Testis (tissue), 3 donors: ENCODE data around the gene ORM2. TPM values are rescaled to one million over a fixed set of nuclear protein-coding genes. Genes with fewer than 3 reads are reported as not detected.

Experiments
- DNase-seq: peaks from one replicate; pipeline ENCODE4 v3.0.0-alpha.2; 2019
- H3K27ac ChIP-seq, 2 donors: fragments of 200-600 bp; sonication (generic); one replicate each; pipeline ENCODE4 v1.5.1; 2019
- H3K27me3 ChIP-seq: fragments of 200-600 bp; sonication (generic); one replicate; pipeline ENCODE4 v1.5.1; 2019
- H3K36me3 ChIP-seq: fragments of 200-600 bp; sonication (generic); one replicate; pipeline ENCODE4 v1.5.1; 2017; ENCODE audit warnings: low read depth; ENCODE audit errors: missing control alignments
- H3K4me1 ChIP-seq: fragments of 200-600 bp; sonication (generic); one replicate; pipeline ENCODE4 v1.5.1; 2019
- H3K4me3 ChIP-seq, 2 donors: fragments of 200-600 bp; sonication (generic); one replicate each; pipeline ENCODE4 v1.5.1; 2017 to 2019
- H3K9me3 ChIP-seq: fragments of 200-600 bp; sonication (generic); one replicate; pipeline ENCODE4 v1.5.1; 2017
- POLR2A ChIP-seq: fragments of 450-650 bp; IDR thresholded peaks from one replicate; pipeline ENCODE4 v1.6.1; 2017; ENCODE audit warnings: antibody characterized with exemption, mild to moderate bottlenecking, moderate library complexity
- WGBS, 2 donors: methylation state at CpG; one replicate each; pipeline ENCODE4 v1.1.5; 2018; 5-methylcytosine and 5-hydroxymethylcytosine counted together
- intact Hi-C: fragments of 100-400 bp; cut with DNase I; formaldehyde crosslinking; loops from one replicate; pipeline ENCODE4 v1.15.1; 2023; ENCODE audit warnings: low total_unique reads
- polyA plus RNA-seq: library from polyadenylated mRNA; stranded (reverse); fragments of 350-450 nt; fragmentation: Illumina TruSeq; extraction: RNeasy Lipid Tissue Mini Kit (QIAGEN cat#74804); gene quantifications from one replicate; pipeline ENCODE4 v1.2.3, GENCODE V29; 2014; ENCODE audit warnings: low read depth, low replicate concordance; ENCODE audit not compliant: insufficient read depth
- total RNA-seq, 2 donors: library from RNA; depleted of rRNA; stranded (reverse); fragments of >200 nt; gene quantifications; one replicate each; pipeline ENCODE4 v1.2.3, GENCODE V29; 2016
- TF ChIP-seq, protein P1 (sequence below), 3 experiments: fragments of 450-650 bp in 2 of 3; fragments of 200-600 bp in 1 of 3; sonication (generic) in 1 of 3; IDR thresholded peaks; one replicate each; pipeline ENCODE4 v1.5.1; 2016 to 2019; ENCODE audit warnings: antibody characterized with exemption in 3 of 3, mild to moderate bottlenecking in 2 of 3, moderate library complexity in 1 of 3

ORM2 gene
- total and polyA plus RNA-seq, 3 donors from 2014 or later: 0.56 to 2.3 TPM; not detected in 1

DNA sequence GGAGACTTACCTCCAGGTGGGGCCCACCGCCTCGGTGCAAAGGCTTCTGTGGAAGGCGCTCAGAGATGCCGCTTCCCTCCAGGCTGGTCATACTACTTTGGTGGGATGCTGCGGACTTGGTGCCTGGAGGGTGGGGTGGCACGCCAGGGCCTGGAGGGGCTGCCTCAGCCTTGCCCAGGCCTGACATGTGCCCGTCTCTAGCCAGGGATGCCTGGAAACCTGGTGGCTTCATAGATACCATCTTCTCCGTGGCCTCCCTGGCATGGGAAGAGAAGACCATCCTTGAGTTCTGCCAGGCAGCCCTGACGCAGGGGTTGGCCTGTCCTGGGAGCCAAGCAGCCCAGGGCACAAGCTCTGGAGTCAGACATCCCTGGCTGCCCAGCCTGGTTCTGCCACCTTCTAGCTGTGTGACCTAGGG is 28.3 kb downstream of the ORM2 start:
- Histone ChIP-seq H3K27ac (no peak overlapping the region), H3K9me3 (no peaks in the 10 kb centered on the region), H3K4me3 (no peak overlapping the region), H3K4me1 (no peaks in the 10 kb centered on the region), H3K36me3 (no peaks in the 10 kb centered on the region), H3K27me3 (no peaks in the 10 kb centered on the region)
- TF ChIP-seq POLR2A: no peak
- TF ChIP-seq, protein P1, sequence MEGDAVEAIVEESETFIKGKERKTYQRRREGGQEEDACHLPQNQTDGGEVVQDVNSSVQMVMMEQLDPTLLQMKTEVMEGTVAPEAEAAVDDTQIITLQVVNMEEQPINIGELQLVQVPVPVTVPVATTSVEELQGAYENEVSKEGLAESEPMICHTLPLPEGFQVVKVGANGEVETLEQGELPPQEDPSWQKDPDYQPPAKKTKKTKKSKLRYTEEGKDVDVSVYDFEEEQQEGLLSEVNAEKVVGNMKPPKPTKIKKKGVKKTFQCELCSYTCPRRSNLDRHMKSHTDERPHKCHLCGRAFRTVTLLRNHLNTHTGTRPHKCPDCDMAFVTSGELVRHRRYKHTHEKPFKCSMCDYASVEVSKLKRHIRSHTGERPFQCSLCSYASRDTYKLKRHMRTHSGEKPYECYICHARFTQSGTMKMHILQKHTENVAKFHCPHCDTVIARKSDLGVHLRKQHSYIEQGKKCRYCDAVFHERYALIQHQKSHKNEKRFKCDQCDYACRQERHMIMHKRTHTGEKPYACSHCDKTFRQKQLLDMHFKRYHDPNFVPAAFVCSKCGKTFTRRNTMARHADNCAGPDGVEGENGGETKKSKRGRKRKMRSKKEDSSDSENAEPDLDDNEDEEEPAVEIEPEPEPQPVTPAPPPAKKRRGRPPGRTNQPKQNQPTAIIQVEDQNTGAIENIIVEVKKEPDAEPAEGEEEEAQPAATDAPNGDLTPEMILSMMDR (IDR thresholded peaks at IDR 0.05): no peak
- DNase-seq: no peak
- intact Hi-C loops: no loop called here
- 95 to 100% methylated on average over 2 to 9 of the region's 9 CpGs for WGBS, 2 donors

- Histone ChIP-seq H3K27ac (no peak overlapping the region), H3K4me3 (no peak overlapping the region), H3K36me3 (no peaks in the 10 kb centered on the region), H3K27me3 (no peaks in the 10 kb centered on the region), H3K4me1 (no peaks in the 10 kb centered on the region), H3K9me3 (no peaks in the 10 kb centered on the region)
- WGBS, 2 donors: 94 to 96% methylated on average over 6 to 7 of the region's 7 CpGs
- intact Hi-C loops: no loop called here
- TF ChIP-seq, protein P1 (IDR thresholded peaks at IDR 0.05): no peak
- TF ChIP-seq POLR2A: no peak
- no peak for DNase-seq
Observed at GRCh38 chr9:114359801-114360200, 30.1 kb downstream of the ORM2 start.

DNA sequence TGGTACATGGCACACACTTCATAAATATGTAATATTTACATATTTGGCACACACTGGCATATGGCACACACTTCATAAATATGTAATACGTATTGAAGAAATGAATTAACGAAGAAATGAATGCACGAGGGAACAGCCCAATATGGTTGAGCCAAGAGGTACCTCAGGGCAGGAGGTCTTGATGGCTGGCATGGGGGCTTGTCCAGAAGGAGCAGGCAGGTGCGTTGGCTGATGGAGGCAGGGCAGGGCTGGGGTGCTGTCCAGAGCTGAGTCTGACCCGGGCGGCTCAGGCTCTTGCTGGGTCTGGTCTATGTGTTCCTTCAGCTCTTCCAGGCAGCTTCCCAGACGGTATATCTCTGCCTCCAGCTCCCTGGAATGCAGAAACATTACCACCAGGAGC is 31.9 kb downstream of the ORM2 start:
- TF ChIP-seq, protein P1 (IDR thresholded peaks at IDR 0.05): no peak
- no peak for TF ChIP-seq POLR2A
- H3K36me3 ChIP-seq: no peaks in the 10 kb centered on the region
- no peak for DNase-seq
- H3K9me3 ChIP-seq: no peaks in the 10 kb centered on the region
- H3K4me1 ChIP-seq: no peaks in the 10 kb centered on the region
- H3K27ac ChIP-seq: no peak overlapping the region
- H3K4me3 ChIP-seq: no peak overlapping the region
- WGBS, 2 donors: 88 to 90% methylated on average over 7 of the region's 7 CpGs
- H3K27me3 ChIP-seq: no peaks in the 10 kb centered on the region
- intact Hi-C loops: no loop called here

- H3K4me1 ChIP-seq: no peaks in the 10 kb centered on the region
- H3K27ac ChIP-seq: no peak overlapping the region
- no peak for TF ChIP-seq POLR2A
- TF ChIP-seq, protein P1 (IDR thresholded peaks at IDR 0.05): no peak
- intact Hi-C loops: no loop called here
- H3K4me3 ChIP-seq: no peak overlapping the region
- H3K9me3 ChIP-seq: no peaks in the 10 kb centered on the region
- 82 to 100% methylated on average over 2 to 12 of the region's 12 CpGs for WGBS, 2 donors
- no peaks in the 10 kb centered on the region for H3K36me3 ChIP-seq
- no peak for DNase-seq
- no peaks in the 10 kb centered on the region for H3K27me3 ChIP-seq
Observed at GRCh38 chr9:114362394-114362793, 32.7 kb downstream of the ORM2 start.

DNA sequence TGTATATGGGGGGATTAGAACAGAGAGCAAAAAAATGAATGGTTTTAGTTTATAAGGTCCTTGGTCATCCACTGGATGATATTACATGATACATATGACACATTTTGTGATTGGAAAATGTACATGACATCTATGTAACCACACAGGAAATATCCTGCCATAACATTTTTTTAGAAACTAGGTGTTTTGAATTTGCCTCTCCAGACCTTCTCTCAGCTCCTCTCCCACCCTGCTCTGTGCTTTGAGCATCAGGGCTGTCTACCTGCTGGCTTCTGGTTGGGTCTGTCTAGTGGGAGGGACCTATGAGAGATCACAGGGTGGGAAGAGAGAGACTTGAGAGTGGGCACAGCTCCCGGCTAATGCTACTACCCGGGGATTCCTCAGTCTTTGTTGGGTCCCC is 33.8 kb downstream of the ORM2 start:
- no peak overlapping the region for H3K4me3 ChIP-seq
- DNase-seq: no peak
- no peaks in the 10 kb centered on the region for H3K9me3 ChIP-seq
- no peaks in the 10 kb centered on the region for H3K27me3 ChIP-seq
- TF ChIP-seq, protein P1 (IDR thresholded peaks at IDR 0.05): no peak
- no peak for TF ChIP-seq POLR2A
- intact Hi-C loops: no loop called here
- no peaks in the 10 kb centered on the region for H3K36me3 ChIP-seq
- WGBS, 2 donors: 45 to 50% methylated on average over 2 of the region's 2 CpGs
- H3K4me1 ChIP-seq: no peaks in the 10 kb centered on the region
- H3K27ac ChIP-seq: no peak overlapping the region
